B cell (primary cell): ENCODE measurements around the gene RAP1GAP.

Source experiments
- CTCF ChIP-seq: fragments of 200-600 bp; IDR thresholded peaks from one replicate; pipeline ENCODE4 v1.8.0; 2022; ENCODE audit warnings: antibody characterized with exemption, mild to moderate bottlenecking
- EZH2 ChIP-seq: IDR thresholded peaks from 2 replicates; pipeline ENCODE4 v1.6.1; 2012; ENCODE audit warnings: borderline replicate concordance, low read depth, mild to moderate bottlenecking, moderate library complexity, low read length; ENCODE audit not compliant: insufficient read depth, poor library complexity, severe bottlenecking

GRCh38 chr1:21641967-21642739 is 27.0 kb downstream of the RAP1GAP start:
- no peak for TF ChIP-seq CTCF
- no peak for TF ChIP-seq EZH2
